ENCODE measurements around the gene CTIF.

Gene CTIF

GRCh38 chr18:48835745-48836170 lies 296.9 kb downstream of the CTIF start:
- H4K20me1 ChIP-seq (ENCODE audit: low read depth, low read length), result no peaks in the 10 kb centered on the region
- TF ChIP-seq CTCF (IDR thresholded peaks at IDR 0.05; ENCODE audit: insufficient read depth, low read length, poor library complexity, severe bottlenecking) (no peak), EZH2phosphoT487 (conservative IDR thresholded peaks at IDR 0.05; ENCODE audit: low read length) (no peak)
- no peak overlapping the region for H3K4me2 ChIP-seq (ENCODE audit: low read depth, low read length, poor library complexity, severe bottlenecking)
- no peak overlapping the region for H3K4me3 ChIP-seq (ENCODE audit: insufficient read depth, low read length, poor library complexity, severe bottlenecking)
- H3K27me3 ChIP-seq (ENCODE audit: low read length), result no peaks in the 10 kb centered on the region
- H3K36me3 ChIP-seq (ENCODE audit: low read length), result no peaks in the 10 kb centered on the region
- H3K79me2 ChIP-seq (ENCODE audit: insufficient read depth, low read length), result no peaks in the 10 kb centered on the region
- no peaks in the 10 kb centered on the region for H3K9me3 ChIP-seq (ENCODE audit: insufficient read depth, low read length)
- no peak overlapping the region for H3K9ac ChIP-seq (ENCODE audit: low read length)
- no peaks in the 10 kb centered on the region for H3F3A ChIP-seq (ENCODE audit: insufficient read depth)
- no peak overlapping the region for H2AFZ ChIP-seq (ENCODE audit: low read depth, low read length, severe bottlenecking)
- no peaks in the 10 kb centered on the region for H3K9me2 ChIP-seq (replicated peaks; ENCODE audit: insufficient read depth, low read length)
- H3K27ac ChIP-seq (ENCODE audit: low read depth, low read length), result no peak overlapping the region

GRCh38 chr18:48836231-48836805 lies 297.5 kb downstream of the CTIF start:
- H3K27me3 ChIP-seq (ENCODE audit: low read length), result no peaks in the 10 kb centered on the region
- no peaks in the 10 kb centered on the region for H3K36me3 ChIP-seq (ENCODE audit: low read length)
- no peak overlapping the region for H3K4me3 ChIP-seq (ENCODE audit: insufficient read depth, low read length, poor library complexity, severe bottlenecking)
- no peaks in the 10 kb centered on the region for H3K9me2 ChIP-seq (replicated peaks; ENCODE audit: insufficient read depth, low read length)
- no peak for TF ChIP-seq CTCF (IDR thresholded peaks at IDR 0.05; ENCODE audit: insufficient read depth, low read length, poor library complexity, severe bottlenecking)
- TF ChIP-seq EZH2phosphoT487 (conservative IDR thresholded peaks at IDR 0.05; ENCODE audit: low read length), result no peak
- no peaks in the 10 kb centered on the region for H3F3A ChIP-seq (ENCODE audit: insufficient read depth)
- H2AFZ ChIP-seq (ENCODE audit: low read depth, low read length, severe bottlenecking), result no peak overlapping the region
- H3K4me2 ChIP-seq (ENCODE audit: low read depth, low read length, poor library complexity, severe bottlenecking), result no peak overlapping the region
- no peaks in the 10 kb centered on the region for H3K9me3 ChIP-seq (ENCODE audit: insufficient read depth, low read length)
- no peaks in the 10 kb centered on the region for H3K79me2 ChIP-seq (ENCODE audit: insufficient read depth, low read length)
- no peak overlapping the region for H3K27ac ChIP-seq (ENCODE audit: low read depth, low read length)
- H3K9ac ChIP-seq (ENCODE audit: low read length), result no peak overlapping the region
- no peaks in the 10 kb centered on the region for H4K20me1 ChIP-seq (ENCODE audit: low read depth, low read length)

- no peak overlapping the region for H3K27ac ChIP-seq (ENCODE audit: low read depth, low read length)
- H3K9ac ChIP-seq (ENCODE audit: low read length), result no peak overlapping the region
- H3K9me3 ChIP-seq (ENCODE audit: insufficient read depth, low read length), result no peaks in the 10 kb centered on the region
- TF ChIP-seq CTCF (IDR thresholded peaks at IDR 0.05; ENCODE audit: insufficient read depth, low read length, poor library complexity, severe bottlenecking), result no peak
- TF ChIP-seq EZH2phosphoT487 (conservative IDR thresholded peaks at IDR 0.05; ENCODE audit: low read length), result no peak
- H3K9me2 ChIP-seq (replicated peaks; ENCODE audit: insufficient read depth, low read length), result no peaks in the 10 kb centered on the region
- H3K36me3 ChIP-seq (ENCODE audit: low read length), result no peaks in the 10 kb centered on the region
- no peaks in the 10 kb centered on the region for H4K20me1 ChIP-seq (ENCODE audit: low read depth, low read length)
- H3K4me3 ChIP-seq (ENCODE audit: insufficient read depth, low read length, poor library complexity, severe bottlenecking), result no peak overlapping the region
- no peak overlapping the region for H3K4me2 ChIP-seq (ENCODE audit: low read depth, low read length, poor library complexity, severe bottlenecking)
- H3K79me2 ChIP-seq (ENCODE audit: insufficient read depth, low read length), result no peaks in the 10 kb centered on the region
- no peaks in the 10 kb centered on the region for H3K27me3 ChIP-seq (ENCODE audit: low read length)
- H3F3A ChIP-seq (ENCODE audit: insufficient read depth), result no peaks in the 10 kb centered on the region
- no peak overlapping the region for H2AFZ ChIP-seq (ENCODE audit: low read depth, low read length, severe bottlenecking)
These were observed 298.2 kb downstream of the CTIF start for GRCh38 chr18:48836806-48837615.
